Omental fat pad (tissue), 4 donors: Measurements from ENCODE around the gene KCNQ1. TPM values are rescaled to one million over a fixed set of nuclear protein-coding genes. Genes with fewer than 3 reads are reported as not detected.

Source experiments
- ATAC-seq: fragments of 150-250 bp; one replicate; pipeline ENCODE4 v1.9.1; 2016; ENCODE audit warnings: mild to moderate bottlenecking, moderate library complexity; ENCODE audit not compliant: low FRiP score
- DNase-seq: peaks from one replicate; pipeline ENCODE4 v3.0.0-alpha.2; 2019; ENCODE audit warnings: low spot score
- total RNA-seq, 4 donors: library from RNA; depleted of rRNA; stranded (reverse); fragments of >200 nt; gene quantifications; one replicate each; pipeline ENCODE4 v1.1.0, GENCODE V29; 2016
- TF ChIP-seq, protein P1 (sequence below), 3 donors: fragments of 450-650 bp; IDR thresholded peaks; one replicate each; pipeline ENCODE4 v1.5.1; 2016 to 2017; ENCODE audit warnings: antibody characterized with exemption in 3 of 3, mild to moderate bottlenecking in 3 of 3, moderate library complexity in 2 of 3

Gene KCNQ1
- total RNA-seq, 4 donors from 2014 or later, result 4.5 to 5.9 (median 5.2) TPM

DNA sequence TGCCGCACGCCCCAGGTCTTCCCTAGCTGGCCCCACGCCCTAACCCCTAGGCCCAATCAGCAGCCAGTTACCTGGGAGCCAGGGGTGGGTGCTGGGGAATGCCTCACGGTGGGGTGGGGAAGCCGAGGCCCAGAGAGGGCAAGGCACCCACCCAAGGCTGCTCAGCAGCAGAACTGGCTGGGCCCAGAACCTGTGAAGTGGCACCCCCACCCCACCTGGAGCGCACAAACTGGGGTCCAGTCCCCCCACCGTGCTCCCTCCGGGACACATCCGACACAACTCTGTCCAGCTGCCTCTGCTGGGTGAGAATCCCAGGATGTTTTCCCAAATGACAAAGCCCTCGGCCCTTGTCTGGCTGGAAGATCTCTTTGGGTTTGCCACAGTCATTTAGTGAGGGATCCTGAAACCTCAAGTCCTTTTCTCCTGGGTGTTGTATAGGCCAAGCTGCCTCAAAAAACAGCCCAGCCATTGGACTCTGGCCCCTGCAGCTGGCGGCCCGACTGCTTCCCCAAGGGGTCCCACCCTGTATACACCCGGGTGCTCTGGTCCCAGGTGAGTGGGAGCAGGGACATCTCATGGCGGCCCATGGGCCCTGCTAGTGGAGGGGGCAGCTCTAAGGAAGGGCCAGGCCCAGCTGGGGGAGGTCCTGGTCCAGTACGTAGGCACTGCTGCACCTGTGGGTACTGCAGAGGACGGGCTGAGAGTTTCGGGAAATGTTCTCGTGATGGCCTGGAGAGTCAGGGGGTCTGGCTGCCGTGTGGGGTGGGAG lies 23.4 kb upstream of the KCNQ1 start:
- ATAC-seq (no peak), DNase-seq (no peak)
- TF ChIP-seq, protein P1, sequence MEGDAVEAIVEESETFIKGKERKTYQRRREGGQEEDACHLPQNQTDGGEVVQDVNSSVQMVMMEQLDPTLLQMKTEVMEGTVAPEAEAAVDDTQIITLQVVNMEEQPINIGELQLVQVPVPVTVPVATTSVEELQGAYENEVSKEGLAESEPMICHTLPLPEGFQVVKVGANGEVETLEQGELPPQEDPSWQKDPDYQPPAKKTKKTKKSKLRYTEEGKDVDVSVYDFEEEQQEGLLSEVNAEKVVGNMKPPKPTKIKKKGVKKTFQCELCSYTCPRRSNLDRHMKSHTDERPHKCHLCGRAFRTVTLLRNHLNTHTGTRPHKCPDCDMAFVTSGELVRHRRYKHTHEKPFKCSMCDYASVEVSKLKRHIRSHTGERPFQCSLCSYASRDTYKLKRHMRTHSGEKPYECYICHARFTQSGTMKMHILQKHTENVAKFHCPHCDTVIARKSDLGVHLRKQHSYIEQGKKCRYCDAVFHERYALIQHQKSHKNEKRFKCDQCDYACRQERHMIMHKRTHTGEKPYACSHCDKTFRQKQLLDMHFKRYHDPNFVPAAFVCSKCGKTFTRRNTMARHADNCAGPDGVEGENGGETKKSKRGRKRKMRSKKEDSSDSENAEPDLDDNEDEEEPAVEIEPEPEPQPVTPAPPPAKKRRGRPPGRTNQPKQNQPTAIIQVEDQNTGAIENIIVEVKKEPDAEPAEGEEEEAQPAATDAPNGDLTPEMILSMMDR (IDR thresholded peaks at IDR 0.05), result no peak

DNA sequence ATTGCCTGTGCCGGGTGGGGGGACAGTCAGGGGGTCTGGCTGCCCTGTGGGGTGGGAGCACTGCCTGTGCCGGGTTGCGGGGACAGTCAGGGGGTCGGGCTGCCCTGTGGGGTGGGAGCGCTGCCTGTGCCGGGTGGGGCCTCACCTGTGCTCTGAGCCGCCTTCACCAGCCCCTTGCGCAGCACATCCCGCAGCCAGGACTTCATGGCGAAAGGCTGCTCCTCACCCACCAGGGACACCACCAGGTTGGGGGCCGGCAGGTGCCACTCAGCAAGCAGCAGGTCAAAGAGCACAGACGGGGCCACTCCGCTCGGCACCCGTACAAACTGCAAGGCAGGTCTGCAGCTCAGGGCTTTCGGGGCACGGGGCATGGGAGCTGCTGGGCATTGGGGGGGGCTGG lies 22.8 kb upstream of the KCNQ1 start:
- DNase-seq (no peak), ATAC-seq (no peak)
- TF ChIP-seq, protein P1 (IDR thresholded peaks at IDR 0.05), result no peak

DNA sequence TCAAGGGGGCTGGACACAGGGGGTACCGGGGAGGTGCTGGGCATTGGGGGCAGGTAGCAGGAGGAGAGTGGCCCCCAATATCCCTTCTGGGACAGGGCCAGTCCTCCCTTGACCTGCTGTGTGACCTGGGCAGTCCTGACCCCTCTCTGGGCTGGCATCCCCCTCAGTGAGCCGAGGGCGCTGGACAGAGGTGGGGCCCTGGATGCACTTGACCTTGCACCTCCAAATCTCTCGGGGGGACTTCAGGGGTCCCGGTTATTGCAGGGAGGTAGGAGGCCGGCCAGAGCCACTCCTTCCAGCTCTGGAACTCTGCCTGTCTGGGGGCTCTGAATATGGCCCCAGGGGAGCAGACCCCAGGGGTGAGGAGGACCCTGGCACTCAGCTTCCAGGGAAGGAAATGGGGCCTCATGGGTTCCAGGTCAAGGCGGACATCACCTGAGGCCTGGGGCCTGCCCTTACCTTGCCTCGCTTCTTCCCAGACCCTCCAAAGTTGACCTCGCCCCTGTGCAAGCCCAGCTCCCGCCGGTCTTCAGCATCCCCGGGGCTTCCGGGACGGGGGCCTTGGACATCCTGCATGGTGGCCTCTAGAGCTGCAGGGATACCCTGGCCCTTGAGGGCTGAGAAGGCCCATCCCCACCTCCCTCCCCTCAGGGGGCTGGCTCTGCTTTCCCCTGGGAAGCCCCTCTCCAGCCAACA lies 22.2 kb upstream of the KCNQ1 start:
- DNase-seq (no peak), ATAC-seq (no peak)
- TF ChIP-seq, protein P1 (IDR thresholded peaks at IDR 0.05), result no peak

DNA sequence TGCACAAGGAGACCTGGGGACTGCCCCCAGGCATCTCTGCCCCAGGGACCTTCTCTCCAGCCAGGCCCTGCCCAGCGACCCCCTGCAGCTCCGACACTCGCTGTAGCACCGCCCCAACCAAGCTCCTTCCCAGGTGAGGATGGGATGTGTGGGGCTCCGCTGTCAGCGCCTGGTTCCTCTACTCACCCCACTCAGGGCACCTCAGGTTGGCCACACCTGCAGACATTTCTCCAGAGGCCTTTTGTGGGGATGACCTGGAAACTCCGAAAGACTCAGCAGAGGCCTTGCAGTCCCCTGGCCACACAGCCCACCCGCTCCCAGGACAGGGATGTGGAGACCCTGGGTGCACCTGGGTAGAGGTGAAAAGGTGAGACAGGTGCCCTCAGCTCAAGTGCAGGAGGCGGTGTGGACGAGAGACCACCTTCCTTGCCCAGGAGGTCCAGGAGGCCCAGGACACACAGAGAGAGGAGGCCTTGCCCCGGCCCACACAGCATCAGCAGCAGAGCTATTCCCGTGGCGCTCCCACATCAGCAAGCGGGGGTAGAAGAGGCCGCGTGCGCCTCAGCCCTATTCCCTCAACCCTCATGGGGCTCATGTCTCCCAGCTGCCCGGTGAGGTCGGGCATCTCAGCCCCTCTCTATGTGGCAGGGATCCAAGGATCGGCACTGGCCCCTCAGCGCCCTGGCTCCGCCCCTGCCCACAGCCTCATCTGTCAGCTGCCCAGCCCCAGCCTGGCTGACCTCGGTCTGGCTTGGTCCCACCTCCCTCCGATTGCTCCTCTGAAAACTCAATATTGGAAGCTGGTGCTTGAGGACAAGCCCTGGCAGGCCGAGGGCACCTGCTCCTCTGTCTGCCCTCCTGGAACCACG lies 21.4 kb upstream of the KCNQ1 start:
- TF ChIP-seq, protein P1 (IDR thresholded peaks at IDR 0.05), result no peak
- ATAC-seq (no peak), DNase-seq (no peak)

DNA sequence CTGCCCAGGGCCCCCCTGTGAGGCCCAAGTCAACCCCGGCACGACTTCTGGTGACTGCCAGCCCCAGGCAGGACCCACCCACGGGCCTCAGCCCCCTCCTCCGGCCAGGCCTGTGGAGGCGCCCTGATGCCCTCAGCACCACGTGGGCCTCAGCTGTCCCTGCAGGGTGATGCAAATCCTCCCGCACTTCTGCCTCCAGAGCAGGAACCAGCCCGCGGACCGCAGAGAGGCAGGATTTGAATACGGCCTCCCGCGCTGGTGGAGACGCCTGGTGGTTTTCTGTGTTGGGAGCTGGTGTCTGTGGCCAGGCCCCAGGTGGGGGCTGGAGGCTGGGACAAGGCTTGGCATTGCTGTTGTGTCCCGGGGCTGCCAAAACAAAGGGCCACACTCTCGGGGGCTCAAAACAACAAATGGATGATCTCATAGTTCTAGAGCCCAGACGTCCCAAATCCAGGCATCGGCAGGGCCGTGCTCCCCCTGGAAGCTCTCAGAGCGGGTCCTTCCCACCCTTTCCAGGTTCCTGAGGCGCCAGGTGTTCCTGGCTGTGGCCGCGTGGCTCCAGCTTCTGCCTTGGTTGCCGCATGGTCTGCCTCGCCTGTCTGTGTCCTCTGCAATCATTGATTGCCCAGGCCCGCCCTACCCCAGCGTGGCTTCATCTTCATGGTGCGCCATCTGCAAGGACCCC lies 19.9 kb upstream of the KCNQ1 start:
- ATAC-seq, result no peak
- no peak for DNase-seq
- TF ChIP-seq, protein P1 (IDR thresholded peaks at IDR 0.05), result no peak

DNA sequence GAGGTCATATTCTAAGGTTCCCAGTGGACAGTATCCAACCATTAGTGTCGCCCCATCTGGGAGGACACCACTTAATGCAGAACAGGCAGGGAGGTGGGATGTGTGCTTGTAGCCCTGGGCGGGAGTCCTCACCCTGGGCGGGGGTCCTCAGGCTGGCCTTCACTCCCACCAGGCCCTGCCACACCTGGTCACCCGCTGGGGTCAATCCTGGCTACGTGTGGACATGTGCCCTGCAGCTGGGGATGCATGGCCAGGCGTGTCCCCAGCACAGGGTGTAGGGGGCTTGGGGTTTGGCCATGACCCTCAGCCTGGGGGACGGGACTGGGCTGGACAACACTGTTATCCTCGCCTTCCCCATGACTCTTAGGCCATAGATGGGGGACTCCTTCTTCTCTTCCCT lies 19.3 kb upstream of the KCNQ1 start:
- TF ChIP-seq, protein P1 (IDR thresholded peaks at IDR 0.05), result no peak
- DNase-seq, result no peak
- no peak for ATAC-seq
